ENCODE results near the gene ZNF565. TPM values are rescaled to one million over a fixed set of nuclear protein-coding genes. Genes with fewer than 3 reads are reported as not detected.
A peak's percentile ranks its signal among the peaks of the same experiment; 100 is the strongest.
"Not testable (repeated sequence)": the region's sequence is repeated elsewhere in the genome, so short reads cannot be mapped to it uniquely, and the experiment has no call there.

Gene ZNF565
- total and polyA plus RNA-seq, 8 donors, result 3.2 to 8.3 (median 7.7) TPM

DNA sequence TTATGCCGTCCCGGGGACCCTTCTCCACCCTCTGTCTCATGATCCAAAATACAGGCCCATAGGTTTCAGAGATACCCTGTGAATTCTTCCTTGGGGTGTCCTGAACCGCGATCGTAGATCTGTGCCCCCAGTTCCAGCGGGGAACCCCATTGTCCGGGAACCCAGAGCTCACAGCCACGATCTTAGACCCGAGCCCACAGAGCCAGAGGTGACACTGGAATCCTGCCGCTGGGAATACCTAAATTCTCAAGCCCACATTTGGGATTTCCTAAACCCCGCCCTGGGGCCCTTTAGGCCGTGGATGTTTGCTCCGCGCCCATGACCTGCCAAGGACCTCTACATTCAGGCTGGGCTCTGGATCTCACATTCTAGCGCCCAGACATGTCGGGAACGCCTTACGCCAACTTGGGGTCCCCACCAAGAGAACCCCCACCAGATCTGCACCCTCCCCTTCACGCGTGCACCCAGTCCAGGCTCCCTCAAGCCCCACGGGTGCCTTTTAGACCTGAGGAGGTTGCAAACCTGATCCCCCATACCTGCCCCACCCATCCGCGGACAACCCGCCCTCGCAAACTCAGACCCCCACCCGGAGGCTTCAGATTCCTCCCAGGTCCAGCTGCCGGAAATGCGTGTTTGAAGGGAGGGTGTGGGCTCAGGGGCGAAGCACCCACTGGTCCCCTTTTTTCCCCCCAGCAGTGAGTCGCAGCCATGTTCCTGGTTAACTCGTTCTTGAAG is 74.0 kb downstream of the ZNF565 start:
- ATAC-seq (peak; percentile 10), DNase-seq (peak; percentile 35 to 71 (median 64))
- peak overlapping the region; percentile 91 to 96 for H3K27ac ChIP-seq
- peak overlapping the region; percentile 87 to 96 for H3K4me3 ChIP-seq
- H3K4me1 ChIP-seq, result peaks cover 5 to 45% of the 10 kb centered on the region in 2 donors
- peaks cover 0 to 39% of the 10 kb centered on the region in 2 donors for H3K36me3 ChIP-seq
- no peaks in the 10 kb centered on the region for H3K27me3 ChIP-seq
- TF ChIP-seq, protein P1, sequence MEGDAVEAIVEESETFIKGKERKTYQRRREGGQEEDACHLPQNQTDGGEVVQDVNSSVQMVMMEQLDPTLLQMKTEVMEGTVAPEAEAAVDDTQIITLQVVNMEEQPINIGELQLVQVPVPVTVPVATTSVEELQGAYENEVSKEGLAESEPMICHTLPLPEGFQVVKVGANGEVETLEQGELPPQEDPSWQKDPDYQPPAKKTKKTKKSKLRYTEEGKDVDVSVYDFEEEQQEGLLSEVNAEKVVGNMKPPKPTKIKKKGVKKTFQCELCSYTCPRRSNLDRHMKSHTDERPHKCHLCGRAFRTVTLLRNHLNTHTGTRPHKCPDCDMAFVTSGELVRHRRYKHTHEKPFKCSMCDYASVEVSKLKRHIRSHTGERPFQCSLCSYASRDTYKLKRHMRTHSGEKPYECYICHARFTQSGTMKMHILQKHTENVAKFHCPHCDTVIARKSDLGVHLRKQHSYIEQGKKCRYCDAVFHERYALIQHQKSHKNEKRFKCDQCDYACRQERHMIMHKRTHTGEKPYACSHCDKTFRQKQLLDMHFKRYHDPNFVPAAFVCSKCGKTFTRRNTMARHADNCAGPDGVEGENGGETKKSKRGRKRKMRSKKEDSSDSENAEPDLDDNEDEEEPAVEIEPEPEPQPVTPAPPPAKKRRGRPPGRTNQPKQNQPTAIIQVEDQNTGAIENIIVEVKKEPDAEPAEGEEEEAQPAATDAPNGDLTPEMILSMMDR (IDR thresholded peaks at IDR 0.05), result no peak
- intact Hi-C loops (cut with DNase I), result no loop called here
- H3K9me3 ChIP-seq, result no peaks in the 10 kb centered on the region

DNA sequence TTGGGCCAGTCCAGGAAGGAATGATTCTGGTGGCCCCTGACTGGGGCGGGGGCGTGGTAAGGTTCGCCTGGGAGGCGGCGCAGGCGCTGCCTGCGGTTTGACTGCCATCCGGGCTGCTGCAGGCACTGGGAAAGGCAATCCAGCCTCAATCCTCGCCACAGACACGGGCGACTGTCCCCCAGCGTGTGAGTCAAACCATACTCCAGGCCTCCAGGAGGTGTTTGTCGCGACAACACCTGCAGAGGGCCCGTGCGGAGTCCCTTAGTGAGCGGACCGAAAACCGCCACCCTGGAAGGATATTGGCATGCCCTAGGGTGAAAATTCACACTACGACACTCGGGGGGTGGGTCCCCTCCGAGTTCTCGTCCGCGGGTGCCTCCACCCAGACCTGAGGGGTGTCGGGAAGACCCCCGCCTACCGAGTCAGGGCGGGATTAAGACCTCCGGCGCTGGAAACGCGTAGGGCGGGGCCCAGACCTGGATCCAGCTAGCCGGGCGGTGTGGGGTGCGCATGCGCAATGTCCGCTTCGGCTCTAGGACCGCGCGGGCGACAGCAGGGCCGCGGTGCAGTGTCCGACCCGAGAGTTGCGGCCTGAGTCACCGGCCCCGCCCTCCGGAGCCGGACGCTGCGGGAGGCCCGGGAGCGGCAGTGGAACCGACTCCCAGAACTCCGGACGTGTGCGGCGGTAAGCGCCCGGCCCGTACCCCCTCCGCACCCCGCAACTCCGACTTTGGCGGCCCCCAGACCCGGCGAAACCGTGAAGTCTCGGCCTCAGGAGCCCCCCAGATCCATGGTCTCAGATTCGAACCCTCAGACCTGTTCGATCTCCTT is 74.8 kb downstream of the ZNF565 start, which contains the start of gene CAPNS1:
CAPNS1 (plus strand) TSS at position 594 of the 831 bp plus-strand sequence. CDS start 946 bp downstream, outside the sequence.
- TF ChIP-seq, protein P1 (IDR thresholded peaks at IDR 0.05), result no peak
- H3K27me3 ChIP-seq, result no peaks in the 10 kb centered on the region
- DNase-seq (peak; percentile 97 to 100 (median 98)), ATAC-seq (peak; percentile 91)
- intact Hi-C loops (cut with DNase I), result no loop called here
- H3K36me3 ChIP-seq, result peaks cover 0 to 31% of the 10 kb centered on the region in 2 donors
- H3K9me3 ChIP-seq, result no peaks in the 10 kb centered on the region
- peak within 1 kb of the TSS; percentile 91 to 96 for H3K27ac ChIP-seq
- H3K4me1 ChIP-seq, result peaks cover 5 to 45% of the 10 kb centered on the region in 2 donors
- H3K4me3 ChIP-seq, result peak within 1 kb of the TSS; percentile 87 to 96

DNA sequence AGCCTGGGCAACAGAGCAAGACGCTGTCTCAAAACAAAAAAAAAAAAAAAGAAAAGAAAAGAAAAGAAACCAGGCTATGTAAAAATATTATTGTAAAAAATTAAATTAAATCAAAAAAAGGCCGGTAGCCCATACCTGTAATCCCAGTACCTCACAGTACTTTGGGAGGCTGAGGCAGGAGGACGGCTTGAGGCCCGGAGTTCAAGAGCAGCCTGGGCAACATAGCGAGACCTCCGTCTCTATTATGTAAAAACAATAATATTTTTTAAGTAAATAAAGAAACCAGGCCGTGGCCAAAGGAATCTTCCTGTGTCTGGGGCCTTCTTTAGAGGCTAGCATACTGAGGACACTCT is 75.4 kb downstream of the ZNF565 start:
- Histone ChIP-seq H3K27ac (peak overlapping the region; percentile 91 to 96), H3K4me3 (peak overlapping the region; percentile 87 to 96), H3K4me1 (peaks cover 5 to 45% of the 10 kb centered on the region in 2 donors), H3K9me3 (no peaks in the 10 kb centered on the region), H3K27me3 (no peaks in the 10 kb centered on the region), H3K36me3 (peaks cover 0 to 25% of the 10 kb centered on the region in 2 donors)
- ATAC-seq (no peak), DNase-seq (no peak)
- intact Hi-C loops (cut with DNase I), result no loop called here
- TF ChIP-seq, protein P1 (IDR thresholded peaks at IDR 0.05), result no peak

DNA sequence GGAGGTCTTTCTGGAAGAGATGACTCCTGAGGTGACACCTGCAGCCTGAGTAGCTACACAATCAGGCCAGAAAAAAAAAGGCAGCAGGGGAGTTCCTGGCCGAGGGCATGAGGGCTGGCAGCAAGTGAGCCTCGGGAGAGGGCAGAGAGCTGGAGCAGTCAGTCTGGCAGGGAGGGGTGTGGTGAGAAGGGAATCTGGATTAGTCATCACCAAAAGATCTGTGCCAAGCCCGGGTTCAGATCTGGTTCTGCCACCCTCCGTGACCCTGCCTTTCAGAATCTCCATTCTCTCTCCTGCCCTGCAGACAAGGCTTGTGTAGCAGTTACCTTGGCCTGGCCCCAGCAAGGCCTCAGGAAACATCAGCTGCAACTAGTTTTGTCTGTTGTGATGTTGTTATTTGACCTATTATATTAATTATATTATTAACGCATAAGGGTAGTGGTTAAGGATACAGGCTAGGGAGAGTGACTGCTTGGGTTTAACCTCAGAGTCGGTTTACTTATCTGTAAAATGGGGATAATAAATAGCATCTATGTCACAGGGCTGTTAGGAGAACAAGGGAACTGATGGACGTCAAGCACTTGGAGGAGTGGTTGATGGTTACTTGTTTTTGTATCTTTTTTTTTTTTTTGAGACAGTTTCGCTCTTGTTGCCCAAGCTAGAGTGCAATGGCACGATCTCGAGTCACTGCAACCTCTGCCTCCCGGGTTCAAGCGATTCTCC is 77.3 kb downstream of the ZNF565 start:
- no peaks in the 10 kb centered on the region for H3K9me3 ChIP-seq
- TF ChIP-seq, protein P1 (IDR thresholded peaks at IDR 0.05), result no peak
- H3K27ac ChIP-seq, result peak overlapping the region; percentile 28 to 74
- ATAC-seq, result peak; percentile 59
- peaks cover 0 to 6% of the 10 kb centered on the region in 2 donors for H3K36me3 ChIP-seq
- no peaks in the 10 kb centered on the region for H3K27me3 ChIP-seq
- H3K4me3 ChIP-seq, result no peak overlapping the region
- peak in 3 of 4 donors; percentile 33 to 83 (median 82) for DNase-seq
- H3K4me1 ChIP-seq, result peaks cover 5 to 48% of the 10 kb centered on the region in 2 donors
- intact Hi-C loops (cut with DNase I), result no loop called here

DNA sequence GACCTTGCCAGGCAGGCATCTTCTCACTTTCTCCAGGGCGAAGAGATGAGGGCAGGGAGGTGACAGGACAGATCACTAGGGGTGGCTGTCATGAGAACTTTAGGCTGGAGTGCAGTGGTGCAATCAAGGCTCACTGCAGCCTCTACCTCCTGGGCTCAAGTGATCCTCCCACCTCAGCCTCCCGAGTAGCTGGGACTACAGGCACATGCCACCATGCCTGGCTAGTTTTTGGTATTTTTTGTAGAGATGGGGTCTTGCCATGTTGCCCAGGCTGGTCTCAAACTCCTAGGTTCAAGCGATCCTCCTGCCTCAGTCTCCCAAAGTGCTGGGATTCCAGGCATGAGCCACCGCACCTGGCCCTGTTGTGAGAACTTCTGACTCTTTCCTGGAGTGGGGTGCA is 79.6 kb downstream of the ZNF565 start:
- DNase-seq, result peak in 1 of 4 donors; percentile 5
- peaks cover 8 to 58% of the 10 kb centered on the region in 2 donors for H3K4me1 ChIP-seq
- intact Hi-C loops (cut with DNase I); H3K27me3 ChIP-seq; H3K4me3 ChIP-seq; ATAC-seq; H3K36me3 ChIP-seq; H3K27ac ChIP-seq; H3K9me3 ChIP-seq: not testable (repeated sequence)

All from left lung (tissue), 10 donors.